HTR-8/SVneo (cell line): ENCODE data around the gene CYP4A22.
"Not testable (repeated sequence)": the region's sequence is repeated elsewhere in the genome, so short reads cannot be mapped to it uniquely, and the experiment has no call there.

Experiments used
- DNase-seq: peaks from one replicate; pipeline ENCODE4 v3.0.0; 2011; ENCODE audit warnings: low spot score, mixed read lengths; ENCODE audit not compliant: insufficient read length
- FAIRE-seq: peaks from 2 replicates; lab custom pipeline; 2011; peaks lifted over from hg19 to GRCh38; lab: Jason Lieb, UNC

CYP4A22 gene

GRCh38 chr1:47183308-47184089, 46.3 kb downstream of the CYP4A22 start:
- no peak for DNase-seq

GRCh38 chr1:47184090-47184821, 47.0 kb downstream of the CYP4A22 start:
- DNase-seq: no peak
- peak; percentile 4 for FAIRE-seq

More at GRCh38 chr1:47183308-47184089, 46.3 kb downstream of the CYP4A22 start:
- FAIRE-seq: no peak

- FAIRE-seq: no peak
- DNase-seq: no peak
Measured at GRCh38 chr1:47184822-47185677, 47.8 kb downstream of the CYP4A22 start.

GRCh38 chr1:47186267-47187185, 49.3 kb downstream of the CYP4A22 start:
- DNase-seq (no peak), FAIRE-seq (no peak)

- FAIRE-seq (no peak), DNase-seq (no peak)
Measured at GRCh38 chr1:47187231-47187925, 50.1 kb downstream of the CYP4A22 start.

GRCh38 chr1:47187926-47188250, 50.6 kb downstream of the CYP4A22 start:
- FAIRE-seq (no peak), DNase-seq (no peak)

GRCh38 chr1:47188791-47189785, 51.8 kb downstream of the CYP4A22 start:
- DNase-seq (no peak), FAIRE-seq (no peak)

GRCh38 chr1:47189844-47190508, 52.7 kb downstream of the CYP4A22 start, which contains the start of gene PDZK1IP1:
Gene PDZK1IP1 (minus strand): TSS chr1:47190036. CDS start chr1:47189932, 104 bp downstream.
- no peak for DNase-seq
- no peak for FAIRE-seq

GRCh38 chr1:47190509-47190855, 53.2 kb downstream of the CYP4A22 start:
- no peak for FAIRE-seq
- no peak for DNase-seq

GRCh38 chr1:47190857-47191256, 53.6 kb downstream of the CYP4A22 start:
- no peak for DNase-seq
- no peak for FAIRE-seq

- no peak for FAIRE-seq
Measured at GRCh38 chr1:47191940-47192457, 54.8 kb downstream of the CYP4A22 start.

GRCh38 chr1:47192458-47193384, 55.5 kb downstream of the CYP4A22 start:
- FAIRE-seq: peak; percentile 78

More at GRCh38 chr1:47191940-47192457, 54.8 kb downstream of the CYP4A22 start:
- no peak for DNase-seq

GRCh38 chr1:47193496-47193895, 56.3 kb downstream of the CYP4A22 start:
- not testable (repeated sequence) for DNase-seq, FAIRE-seq

More at GRCh38 chr1:47192458-47193384, 55.5 kb downstream of the CYP4A22 start:
- DNase-seq: peak; percentile 63

GRCh38 chr1:47194311-47194710, 57.1 kb downstream of the CYP4A22 start:
- FAIRE-seq (no peak), DNase-seq (no peak)

- not testable (repeated sequence) for DNase-seq, FAIRE-seq
Measured at GRCh38 chr1:47195981-47196380, 58.7 kb downstream of the CYP4A22 start.

- no peak for DNase-seq
- FAIRE-seq: no peak
Measured at GRCh38 chr1:47196622-47197021, 59.4 kb downstream of the CYP4A22 start.
